ENCODE data around the gene PHKB.
A peak's percentile ranks its signal among the peaks of the same experiment; 100 is the strongest.
"Not testable (repeated sequence)": the region's sequence is repeated elsewhere in the genome, so short reads cannot be mapped to it uniquely, and the experiment has no call there.

PHKB gene

DNA sequence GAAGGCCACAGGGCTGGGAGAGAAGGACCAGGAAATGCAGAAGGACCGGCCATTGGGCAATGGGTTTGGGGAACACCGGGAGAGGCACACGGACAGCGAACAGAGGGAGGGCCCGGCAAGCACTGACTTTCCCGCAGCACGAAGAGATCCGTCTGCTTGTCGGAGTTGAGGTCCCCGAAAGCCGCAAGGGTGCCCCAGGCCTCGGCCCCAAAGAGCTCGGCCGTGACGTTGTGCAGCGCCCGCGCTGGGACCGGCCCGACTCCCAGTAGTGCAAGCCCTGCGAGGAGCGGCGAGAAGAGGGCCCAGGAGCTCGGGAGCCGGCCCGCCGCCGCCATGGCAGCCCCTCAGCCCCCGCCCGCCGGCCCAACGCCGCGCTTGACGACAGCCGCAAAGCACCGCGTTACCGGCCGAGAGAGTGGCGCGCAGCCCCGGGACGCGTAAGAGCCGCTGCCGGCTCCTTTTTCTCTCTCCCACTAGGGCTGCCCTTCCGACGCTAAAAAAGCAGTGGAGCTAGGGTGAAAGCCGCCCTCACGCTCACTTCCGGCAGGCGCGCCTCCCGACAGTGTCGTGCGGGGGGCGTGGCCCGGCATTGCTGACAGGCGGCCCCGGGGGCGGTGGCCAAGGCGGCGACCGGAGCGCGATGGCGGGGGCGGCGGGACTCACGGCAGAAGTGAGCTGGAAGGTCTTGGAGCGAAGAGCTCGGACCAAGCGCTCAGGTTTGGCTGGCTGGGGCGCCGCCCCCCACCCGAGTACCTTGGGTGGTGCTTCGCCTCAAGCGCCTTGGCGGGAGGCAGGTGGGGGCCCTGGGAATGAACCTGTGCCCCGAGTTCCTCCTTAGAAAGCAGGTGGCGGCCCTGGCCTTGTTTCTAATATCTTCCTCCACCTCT, at the start of gene PHKB, which contains the start of gene ITFG1:
Gene PHKB (plus strand): TSS at position 621 of the 887 bp plus-strand sequence. CDS start 20 bp downstream, at position 641.
Gene ITFG1 (minus strand): TSS at position 353 of the 887 bp plus-strand sequence. CDS start 18 bp downstream, at position 335.
- DNase-seq (ENCODE audit: low read depth, low spot score): peak; percentile 77

DNA sequence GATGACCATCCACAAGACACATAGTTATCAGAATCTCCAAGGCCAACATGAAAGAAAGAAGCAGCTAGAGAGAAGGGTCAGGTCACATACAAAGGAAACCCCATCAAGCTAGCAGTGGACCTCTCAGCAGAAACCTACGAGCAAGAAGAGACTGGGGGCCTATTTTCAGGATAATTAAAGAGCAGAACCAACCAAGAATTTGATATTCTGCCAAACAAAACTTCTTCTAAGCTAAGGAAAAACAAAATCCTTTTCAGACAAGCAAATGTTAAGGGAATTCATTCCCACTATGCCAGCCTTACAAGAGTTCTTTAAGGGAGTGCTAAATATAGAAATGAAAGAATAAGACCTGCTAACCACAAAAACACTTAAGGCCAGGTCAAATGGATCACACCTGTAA, 48.1 kb upstream of the PHKB start:
- DNase-seq (ENCODE audit: low read depth, low spot score): no peak

DNA sequence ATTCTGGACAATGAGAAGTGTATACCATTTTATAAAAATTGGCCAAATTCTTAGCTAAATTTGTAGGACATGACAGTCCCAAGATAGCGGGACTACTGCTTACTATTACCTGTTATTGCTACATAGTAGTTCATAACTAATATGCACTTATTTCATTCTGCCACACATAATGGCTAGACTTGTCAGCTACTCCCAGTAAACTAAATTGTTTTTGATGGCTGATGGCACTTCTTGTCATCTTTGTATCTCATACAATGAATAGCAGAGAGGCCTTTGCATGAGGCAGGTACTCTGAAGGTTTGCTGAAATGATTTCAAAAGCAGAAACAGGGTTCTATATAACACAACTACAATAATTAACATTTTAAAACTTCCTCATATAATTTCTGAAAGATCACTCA, 44.3 kb upstream of the PHKB start:
- DNase-seq (ENCODE audit: low read depth, low spot score): no peak

DNA sequence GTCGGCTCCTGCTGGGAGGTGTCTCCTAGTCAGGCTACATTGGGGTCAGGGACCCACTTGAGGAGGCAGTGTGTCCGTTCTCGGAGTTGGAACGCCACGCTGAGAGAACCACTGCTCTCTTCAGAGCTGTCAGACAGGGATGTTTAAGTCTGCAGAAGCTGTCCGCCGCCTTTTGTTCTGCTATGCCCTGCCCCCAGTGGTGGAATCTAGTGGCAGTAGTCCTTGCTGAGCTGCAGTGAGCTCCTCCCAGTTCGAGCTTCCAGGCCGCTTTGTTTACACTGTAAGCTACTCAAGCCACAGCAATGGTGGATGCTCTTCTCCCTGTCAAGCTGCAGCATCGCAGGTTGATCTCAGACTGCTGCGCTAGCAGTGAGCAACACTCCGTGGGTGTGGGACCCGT, 36.3 kb upstream of the PHKB start:
- peak; percentile 17 for DNase-seq (ENCODE audit: low read depth, low spot score)

DNA sequence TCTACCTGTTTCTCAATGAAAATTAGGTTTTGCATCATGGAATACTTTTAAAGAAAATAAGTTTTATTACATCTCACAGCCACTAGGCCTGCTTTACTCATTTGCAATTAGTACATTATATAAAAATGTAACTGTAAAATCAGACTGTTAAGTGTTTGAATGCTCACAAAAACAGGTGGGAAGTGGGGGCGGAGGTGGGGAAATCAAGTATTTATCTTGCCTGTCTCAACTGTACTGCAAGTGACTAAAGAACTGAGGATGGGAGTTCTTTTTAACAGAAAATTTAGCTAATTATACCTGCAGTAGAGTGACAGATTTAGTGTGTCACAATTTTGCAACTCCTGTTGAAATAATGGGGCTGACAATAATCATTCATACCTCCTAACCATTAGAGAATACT, 34.3 kb upstream of the PHKB start:
- DNase-seq (ENCODE audit: low read depth, low spot score): no peak

DNA sequence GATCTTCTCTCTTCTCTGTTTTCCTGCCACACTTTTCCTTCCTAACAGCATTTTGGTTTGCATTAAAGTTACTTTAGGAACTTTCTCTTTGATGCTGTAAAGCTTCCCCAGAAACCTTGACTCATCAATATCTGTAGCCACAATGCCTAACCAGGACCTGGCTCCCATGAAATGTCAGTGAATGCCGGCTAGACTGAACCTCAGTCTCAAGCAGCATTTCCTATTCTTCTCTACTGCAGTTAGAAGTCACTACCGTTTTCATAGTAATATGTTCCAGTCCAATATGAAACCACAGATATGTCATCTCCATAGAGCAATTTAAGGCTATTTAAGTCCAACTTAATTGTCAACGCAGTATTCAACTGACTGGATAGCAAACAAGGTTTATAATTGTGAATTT, 29.2 kb upstream of the PHKB start:
- DNase-seq (ENCODE audit: low read depth, low spot score): no peak

DNA sequence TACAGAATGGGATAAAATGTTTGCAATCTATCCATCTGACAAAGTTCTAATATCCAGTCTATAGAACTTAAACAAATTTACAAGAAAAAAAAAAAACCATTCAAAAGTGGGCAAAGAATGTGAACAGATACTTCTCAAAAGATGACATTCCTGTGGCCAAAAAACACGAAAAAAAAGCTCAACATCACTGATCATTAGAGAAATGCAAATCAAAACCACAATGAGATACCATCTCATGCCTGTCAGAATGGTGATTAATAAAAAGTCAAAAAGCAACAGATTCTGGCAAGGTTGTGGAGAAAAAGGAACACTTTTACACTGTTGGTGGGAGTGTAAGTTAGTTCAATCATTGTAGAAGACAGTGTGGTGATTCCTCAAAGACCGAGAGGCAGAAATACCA, 26.9 kb upstream of the PHKB start:
- not testable (repeated sequence) for DNase-seq (ENCODE audit: low read depth, low spot score)

DNA sequence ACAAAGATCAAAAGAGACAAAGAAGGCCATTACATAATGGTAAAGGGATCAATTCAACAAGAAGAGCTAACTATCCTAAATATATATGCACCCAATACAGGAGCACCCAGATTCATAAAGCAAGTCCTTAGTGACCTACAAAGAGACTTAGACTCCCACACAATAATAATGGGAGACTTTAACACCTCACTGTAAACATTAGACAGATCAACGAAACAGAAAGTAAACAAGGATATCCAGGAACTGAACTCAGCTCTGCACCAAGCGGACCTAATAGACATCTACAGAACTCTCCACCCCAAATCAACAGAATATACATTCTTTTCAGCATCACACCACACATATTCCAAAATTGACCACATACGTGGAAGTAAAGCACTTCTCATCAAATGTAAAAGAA, 21.1 kb upstream of the PHKB start:
- not testable (repeated sequence) for DNase-seq (ENCODE audit: low read depth, low spot score)

DNA sequence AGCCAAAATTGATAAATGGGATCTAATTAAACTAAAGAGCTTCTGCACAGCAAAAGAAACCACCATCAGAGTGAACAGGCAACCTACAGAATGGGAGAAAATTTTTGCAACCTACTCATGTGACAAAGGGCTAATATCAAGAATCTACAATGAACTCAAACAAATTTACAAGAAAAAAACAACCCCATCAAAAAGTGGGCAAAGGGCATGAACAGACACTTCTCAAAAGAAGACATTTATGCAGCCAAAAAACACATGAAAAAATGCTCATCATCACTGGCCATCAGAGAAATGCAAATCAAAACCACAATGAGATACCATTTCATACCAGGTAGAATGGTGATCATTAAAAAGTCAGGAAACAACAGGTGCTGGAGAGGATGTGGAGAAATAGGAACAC, 18.2 kb upstream of the PHKB start:
- not testable (repeated sequence) for DNase-seq (ENCODE audit: low read depth, low spot score)

DNA sequence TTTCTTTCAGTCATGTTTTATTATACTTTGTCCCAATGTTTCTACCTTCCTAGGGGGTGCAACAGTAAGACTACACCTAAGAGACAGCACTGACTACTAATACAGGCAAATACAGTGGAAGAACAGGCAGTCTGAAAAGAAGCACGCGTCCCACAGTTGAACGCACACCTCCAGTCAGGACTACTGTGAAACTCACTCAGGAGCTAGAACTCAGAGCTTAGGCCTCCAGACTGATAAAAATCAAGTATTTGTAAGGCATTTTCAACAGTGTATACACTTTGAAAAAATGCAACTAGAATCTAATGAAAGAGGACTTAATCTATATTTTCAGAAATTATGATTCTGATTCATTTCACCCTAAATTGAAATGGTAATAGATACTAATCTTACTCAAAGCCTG, 14.7 kb upstream of the PHKB start:
- no peak for DNase-seq (ENCODE audit: low read depth, low spot score)

DNA sequence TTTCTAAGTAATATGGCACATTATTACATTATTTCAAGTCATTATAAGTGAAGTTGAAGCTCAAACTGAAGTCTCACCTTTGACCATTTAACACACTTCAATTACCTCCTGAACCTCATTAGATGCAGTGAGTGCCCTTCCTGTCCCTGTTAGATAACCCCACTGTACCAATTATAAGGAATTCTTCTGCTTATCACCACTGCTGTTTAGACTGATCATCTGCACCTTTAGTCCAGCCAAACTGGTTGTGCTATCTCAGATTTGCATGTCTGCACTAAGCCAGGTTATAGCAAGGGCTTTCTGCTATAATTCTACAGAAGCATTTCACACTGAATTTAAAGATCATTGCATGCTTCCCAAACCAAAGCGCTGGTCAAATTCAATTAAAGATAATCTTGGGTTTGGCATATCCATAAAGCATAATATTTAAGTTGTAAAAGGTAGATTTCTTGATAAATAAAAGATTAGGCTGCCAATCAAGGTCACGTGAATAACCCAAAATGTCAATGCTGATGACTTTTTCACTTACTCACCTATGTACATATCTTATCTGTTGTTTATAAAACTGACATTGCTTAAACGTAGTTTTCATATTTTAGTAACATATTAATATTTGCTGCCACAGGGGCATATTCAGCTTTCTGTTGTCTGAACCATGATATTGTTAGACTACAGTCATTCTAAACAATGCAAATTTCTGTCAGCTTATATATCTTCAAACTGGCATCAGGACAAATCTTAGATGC, 12.1 kb upstream of the PHKB start:
- DNase-seq (ENCODE audit: low read depth, low spot score): no peak

DNA sequence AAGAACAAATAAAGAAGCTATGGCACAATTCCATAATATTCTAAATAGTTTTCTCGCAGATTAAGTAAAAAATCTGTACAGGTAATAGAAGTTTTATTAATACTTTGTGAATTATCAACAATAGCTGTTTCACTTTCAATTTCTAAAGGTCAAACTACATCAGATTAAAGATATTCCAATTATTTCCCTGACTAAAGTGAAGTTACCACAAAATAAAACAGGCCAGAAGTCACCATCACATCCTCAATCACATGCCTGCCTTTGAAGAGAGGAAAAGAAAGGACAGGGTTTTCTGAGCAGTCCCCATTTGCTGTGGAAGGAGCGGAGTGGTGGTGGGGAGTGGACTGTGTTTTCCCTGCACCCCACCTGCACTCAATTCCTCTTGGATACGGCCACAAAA, 11.3 kb upstream of the PHKB start:
- DNase-seq (ENCODE audit: low read depth, low spot score): no peak

DNA sequence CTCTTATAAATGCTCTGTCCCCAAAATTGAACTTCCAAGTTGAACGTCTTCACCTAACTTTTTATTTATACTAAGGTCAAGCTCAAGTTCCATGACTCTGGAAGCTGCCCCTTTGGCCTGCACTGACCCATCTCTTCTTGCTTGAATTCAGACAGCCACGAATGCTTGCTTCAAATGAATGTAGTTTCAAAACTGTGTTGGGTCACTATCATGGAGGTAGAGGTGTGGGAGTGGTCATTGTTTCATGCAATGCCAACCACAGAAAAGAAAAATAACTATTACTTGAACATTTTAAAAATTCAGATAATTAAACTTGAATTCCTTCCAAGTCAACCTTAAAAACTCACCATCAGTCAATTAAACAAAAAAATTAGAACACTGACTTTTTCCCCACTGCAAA, 2.8 kb upstream of the PHKB start:
- no peak for DNase-seq (ENCODE audit: low read depth, low spot score)

DNA sequence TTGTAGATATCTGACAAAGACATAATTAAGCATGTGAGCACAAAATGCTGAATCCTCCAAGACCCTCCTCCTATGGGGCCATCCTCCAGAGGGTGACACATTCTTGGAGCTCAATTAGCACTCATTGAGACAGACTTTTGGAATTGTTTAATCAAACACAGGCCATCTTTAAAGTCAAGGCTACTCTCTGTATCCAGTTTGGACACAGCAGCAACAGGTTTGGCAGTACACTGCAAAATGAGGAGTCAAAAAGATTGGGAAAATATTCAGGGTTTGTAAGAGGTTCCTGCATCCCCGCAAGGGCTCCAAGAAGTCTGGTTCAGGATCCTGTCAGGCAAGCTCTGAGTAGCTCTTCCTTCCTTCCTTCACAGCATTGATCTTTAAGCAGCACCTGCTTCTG, 1.5 kb upstream of the PHKB start:
- DNase-seq (ENCODE audit: low read depth, low spot score): no peak

DNA sequence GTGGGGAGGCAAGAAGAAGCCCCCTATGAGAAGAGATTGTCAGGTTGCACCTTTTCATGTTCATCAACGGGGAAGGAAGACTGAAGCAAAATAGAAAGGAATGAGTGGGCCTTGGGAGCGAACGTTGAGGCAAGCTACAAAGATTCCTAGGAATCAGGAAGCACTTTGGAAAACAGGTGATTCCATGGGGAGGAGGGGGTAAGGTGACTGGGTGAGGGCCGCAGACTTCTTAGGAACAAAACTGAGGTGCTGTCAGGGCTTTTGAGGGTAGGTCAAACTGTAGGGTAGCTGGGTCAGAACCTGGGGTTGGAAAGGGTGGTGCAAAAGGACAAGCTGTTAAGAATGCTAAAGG, 796 bp upstream of the PHKB start:
- DNase-seq (ENCODE audit: low read depth, low spot score): no peak

DNA sequence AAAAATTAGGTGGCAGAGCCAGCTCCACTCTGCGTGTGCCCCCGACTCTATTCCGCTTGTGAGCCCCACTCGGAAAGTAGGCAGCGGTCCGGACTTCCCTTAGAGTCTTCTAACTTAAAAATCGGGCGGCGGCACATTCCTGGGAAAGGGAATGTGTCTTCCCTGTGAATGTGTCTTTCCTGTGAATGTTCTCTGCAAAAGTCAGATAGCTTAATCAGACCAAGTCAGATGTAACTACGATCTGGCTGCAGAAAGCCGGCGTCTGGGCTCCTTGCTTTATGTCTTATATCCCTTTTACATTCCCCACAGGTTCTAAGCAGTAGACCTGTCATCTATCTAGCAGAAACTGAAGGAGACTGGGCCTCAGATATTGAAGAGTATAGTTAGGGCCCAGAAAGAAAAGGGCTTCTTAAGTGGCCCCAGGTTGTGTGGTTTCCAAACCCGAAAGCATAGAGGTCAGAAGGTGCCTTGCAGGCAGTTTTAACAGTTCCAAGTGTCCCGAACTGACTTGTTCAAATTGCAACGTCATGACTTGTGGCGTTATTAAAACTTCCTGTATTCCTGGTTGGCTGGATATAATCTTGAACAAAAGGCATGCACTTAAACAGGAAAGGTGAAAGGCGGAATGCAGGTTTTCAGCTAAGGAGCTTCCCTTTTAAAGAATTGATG, 601 bp downstream of the PHKB start:
- no peak for DNase-seq (ENCODE audit: low read depth, low spot score)

DNA sequence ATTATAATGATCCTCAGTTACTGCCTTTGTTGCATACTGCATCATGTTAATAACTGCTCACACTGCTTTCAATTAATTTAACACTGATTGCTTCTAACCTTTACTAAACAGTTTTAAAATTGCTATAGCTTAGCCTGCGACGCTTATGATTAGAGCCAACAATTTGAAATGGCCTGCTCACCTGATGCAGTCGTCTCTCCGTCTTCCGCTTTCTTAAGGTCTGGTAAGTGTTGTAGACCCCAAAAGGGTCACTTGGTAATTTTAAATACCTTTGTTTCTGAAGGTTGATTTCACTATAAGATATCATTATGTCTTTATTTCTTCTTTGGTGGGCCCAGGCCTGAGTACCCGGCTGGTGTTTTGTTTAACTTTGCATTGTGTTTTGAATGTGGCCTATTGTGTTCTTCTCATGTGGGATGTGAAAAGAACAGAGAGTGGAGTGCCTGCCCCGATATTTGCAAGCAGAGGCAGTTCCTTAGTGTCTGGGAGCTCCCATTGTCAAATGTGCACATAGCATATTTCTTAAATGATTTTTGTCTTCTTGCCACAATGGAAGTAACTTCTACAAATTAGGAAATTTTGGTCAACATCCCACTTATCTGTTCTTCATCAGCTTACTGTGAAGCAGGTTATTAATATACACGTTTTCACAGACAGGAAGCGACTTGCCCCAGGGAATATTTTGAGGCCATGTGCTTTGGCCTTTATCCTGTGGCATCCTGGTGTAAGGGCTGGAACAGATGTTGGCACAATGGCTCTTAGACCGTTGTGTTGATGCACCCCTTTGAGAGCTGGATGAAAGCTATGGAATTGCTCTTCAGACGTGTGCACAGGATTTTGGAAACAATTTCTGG, 2.9 kb downstream of the PHKB start:
- no peak for DNase-seq (ENCODE audit: low read depth, low spot score)

DNA sequence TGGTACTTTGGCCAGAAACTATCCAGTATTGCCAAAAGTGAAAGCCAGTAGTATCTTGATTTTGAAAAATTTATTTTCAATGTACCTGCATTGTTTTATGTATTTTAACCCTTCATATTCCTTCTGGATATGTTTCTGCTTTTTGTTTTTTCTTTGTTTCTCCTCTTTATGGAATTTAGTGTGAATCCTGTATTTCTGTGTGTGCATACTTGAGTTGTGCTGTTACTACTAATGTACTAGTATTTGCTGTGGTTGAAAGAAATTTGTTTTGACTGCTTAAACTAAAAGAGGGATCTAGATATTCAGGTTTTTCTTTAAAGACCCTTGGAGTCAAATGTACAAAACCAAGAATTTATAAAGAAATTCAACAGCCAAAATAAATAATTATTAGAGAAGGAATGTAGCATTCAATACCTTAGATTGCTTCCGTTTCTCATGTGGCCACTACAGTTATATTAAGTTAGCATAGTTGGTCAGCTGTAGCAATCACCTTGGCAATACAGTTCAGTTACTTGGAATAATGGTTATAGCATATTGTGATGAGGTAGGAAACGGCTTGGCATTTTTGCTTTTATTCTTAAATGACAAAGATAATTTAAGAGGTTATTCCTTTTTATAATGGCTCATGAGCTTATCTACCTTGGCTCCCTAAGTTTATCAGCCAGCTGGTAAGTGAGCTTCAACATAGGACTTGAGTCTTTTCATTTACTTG, 4.9 kb downstream of the PHKB start:
- DNase-seq (ENCODE audit: low read depth, low spot score): no peak

DNA sequence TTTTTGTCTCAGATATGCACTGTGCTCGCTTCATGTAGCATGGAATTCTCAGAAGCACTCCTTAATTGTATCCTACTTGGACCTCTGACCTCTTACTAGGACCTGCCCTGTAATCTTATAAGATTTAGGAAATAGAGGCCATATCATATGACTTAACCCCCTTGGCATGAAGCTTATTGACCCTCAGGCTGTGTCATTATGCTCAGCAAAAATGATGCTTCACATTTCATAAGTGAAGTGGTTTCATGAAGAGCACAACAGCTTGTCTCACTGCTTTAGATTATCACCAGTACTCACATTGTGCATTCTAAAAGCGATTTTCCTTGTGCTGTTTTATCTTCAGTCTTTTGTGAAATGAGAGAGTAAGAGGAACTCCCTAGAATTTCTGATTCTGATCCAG, 6.4 kb downstream of the PHKB start:
- no peak for DNase-seq (ENCODE audit: low read depth, low spot score)

DNA sequence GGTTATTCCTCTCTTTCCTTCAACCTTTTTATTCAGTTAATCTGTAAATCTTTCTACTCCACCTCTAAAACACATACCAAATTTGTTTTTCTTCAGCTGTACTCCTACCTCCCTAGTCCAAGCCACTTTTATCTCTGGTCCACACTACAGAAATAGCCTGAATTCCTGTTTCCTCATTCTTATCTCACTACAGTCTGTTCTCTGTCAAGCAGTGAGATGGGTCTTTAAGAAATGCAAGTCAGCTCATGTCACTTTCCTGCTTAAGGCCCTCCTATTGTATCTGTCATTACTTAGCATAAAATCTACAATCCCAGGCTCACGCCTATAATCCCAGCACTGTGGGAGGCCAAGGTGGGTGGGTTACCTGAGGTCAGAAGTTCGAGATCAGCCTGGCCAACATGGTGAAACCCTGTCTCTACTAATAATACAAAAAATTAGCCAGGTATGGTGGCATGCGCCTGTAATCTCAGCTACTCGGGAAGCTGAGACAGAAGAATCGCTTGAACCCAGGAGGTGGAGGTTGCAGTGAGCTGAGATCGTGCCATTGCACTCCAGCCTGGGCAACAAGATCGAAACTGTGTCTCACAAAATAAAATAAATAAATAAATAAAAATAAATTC, 7.0 kb downstream of the PHKB start:
- DNase-seq (ENCODE audit: low read depth, low spot score): not testable (repeated sequence)
